OCI-LY7 (cell line): ENCODE measurements around the gene NUDT8. TPM values are rescaled to one million over a fixed set of nuclear protein-coding genes. Genes with fewer than 3 reads are reported as not detected.

ENCODE experiments used
- BruUV-seq: library from RNA; stranded (reverse); fragments of 400-500 nt; replicated peaks from 2 replicates; lab custom pipeline; 2021; lab: Mats Ljungman, UMichigan
- CTCF ChIA-PET: fragments of 300-600 bp; sonication (Branson Sonifier 250); formaldehyde crosslinking; loops from one replicate; lab custom pipeline; 2022; ENCODE audit warnings: antibody characterized with exemption; ENCODE audit not compliant: unreplicated experiment; lab: Charles Lee
- POLR2A ChIA-PET: fragments of 300-600 bp; sonication (Branson Sonifier 250); formaldehyde crosslinking; loops from one replicate; lab custom pipeline; 2022; ENCODE audit warnings: antibody characterized with exemption; lab: Charles Lee
- DNase-seq: peaks from one replicate; pipeline ENCODE4 v3.0.0-alpha.2; 2015; ENCODE audit warnings: low spot score
- H2AFZ ChIP-seq: fragments of 200-600 bp; sonication (generic), shearing (Covaris generic); 2 replicates; pipeline ENCODE4 v1.6.1; 2014; ENCODE audit warnings: mild to moderate bottlenecking, antibody characterized with exemption, low read length, moderate library complexity
- H3K27ac ChIP-seq: fragments of 200-600 bp; sonication (generic); 2 replicates; pipeline ENCODE4 v1.5.1; 2014; ENCODE audit warnings: mixed run types, low read depth, mild to moderate bottlenecking, moderate library complexity, low read length, inconsistent platforms; ENCODE audit not compliant: poor library complexity, severe bottlenecking
- H3K36me3 ChIP-seq: fragments of 200-600 bp; sonication (generic); 2 replicates; pipeline ENCODE4 v1.6.1; 2014; ENCODE audit warnings: mild to moderate bottlenecking, antibody characterized with exemption, low read length, moderate library complexity, mixed read lengths; ENCODE audit not compliant: insufficient read depth
- H3K4me1 ChIP-seq: fragments of 200-600 bp; sonication (generic); 2 replicates; pipeline ENCODE4 v1.5.1; 2014; ENCODE audit warnings: mild to moderate bottlenecking, low read length; ENCODE audit not compliant: insufficient read depth, poor library complexity, severe bottlenecking
- H3K4me2 ChIP-seq: fragments of 200-600 bp; sonication (generic); 2 replicates; pipeline ENCODE4 v1.6.1; 2014; ENCODE audit warnings: mild to moderate bottlenecking, low read length
- H3K4me3 ChIP-seq: fragments of 200-600 bp; sonication (generic); 2 replicates; pipeline ENCODE4 v1.5.1; 2014; ENCODE audit warnings: mild to moderate bottlenecking, low read depth, low read length; ENCODE audit not compliant: poor library complexity, severe bottlenecking
- H3K79me2 ChIP-seq: fragments of 200-600 bp; sonication (generic); 2 replicates; pipeline ENCODE4 v1.6.1; 2016; ENCODE audit warnings: low read depth, mild to moderate bottlenecking, low read length, moderate library complexity, mixed read lengths; ENCODE audit not compliant: insufficient read depth
- H3K9me2 ChIP-seq: fragments of 200-600 bp; sonication (generic); 2 replicates; pipeline ENCODE4 v1.6.1; 2016; ENCODE audit warnings: mild to moderate bottlenecking, low read length, mixed read lengths; ENCODE audit not compliant: insufficient read depth
- H3K9me3 ChIP-seq: fragments of 200-600 bp; sonication (generic); 2 replicates; pipeline ENCODE4 v1.6.1; 2014; ENCODE audit warnings: mild to moderate bottlenecking, mixed run types, low read length, mixed read lengths
- H4K20me1 ChIP-seq: fragments of 200-600 bp; sonication (generic); 2 replicates; pipeline ENCODE4 v1.6.1; 2014; ENCODE audit warnings: mild to moderate bottlenecking, antibody characterized with exemption, low read length, moderate library complexity, mixed read lengths; ENCODE audit not compliant: insufficient read depth
- CTCF ChIP-seq: fragments of 200-600 bp; sonication (generic); conservative IDR thresholded peaks from 2 replicates; pipeline ENCODE4 v1.5.1; 2014; ENCODE audit warnings: mild to moderate bottlenecking, antibody characterized with exemption, low read length, moderate library complexity, mixed read lengths
- EZH2phosphoT487 ChIP-seq: fragments of 200-600 bp; sonication (generic); IDR thresholded peaks from 2 replicates; pipeline ENCODE4 v1.6.1; 2018; ENCODE audit warnings: low read depth, borderline replicate concordance, mild to moderate bottlenecking, mixed run types, antibody characterized with exemption, low read length, moderate library complexity, mixed read lengths
- intact Hi-C: fragments of 100-400 bp; cut with micrococcal nuclease; formaldehyde crosslinking; loops from one replicate; pipeline ENCODE4 v1.10.0; 2022; ENCODE audit not compliant: unreplicated experiment
- total RNA-seq, 2 experiments: library from RNA; depleted of rRNA in 1 of 2; stranded (reverse); fragments of >200 nt in 1 of 2; shearing (Covaris generic) in 1 of 2; gene quantifications; 2 replicates each; pipeline ENCODE4 v1.2.3, GENCODE V29; 2014 to 2022

Gene NUDT8
- total RNA-seq, 2 experiments from 2014 or later: 20.4 to 35.4 TPM

GRCh38 chr11:67674442-67674871, 44.7 kb upstream of the NUDT8 start, which contains the start of gene ALDH3B2:
Gene ALDH3B2 (minus strand): TSS chr11:67674623. CDS start chr11:67666935, 7,688 bp downstream.
- CTCF ChIA-PET: no interaction called here
- Histone ChIP-seq H2AFZ (no peak within 1 kb of the TSS), H3K4me3 (no peak within 1 kb of the TSS), H3K9me3 (no peaks in the 10 kb centered on the region), H3K4me1 (peaks cover 7% of the 10 kb centered on the region), H3K27ac (no peak within 1 kb of the TSS), H4K20me1 (no peaks in the 10 kb centered on the region), H3K79me2 (no peaks in the 10 kb centered on the region), H3K4me2 (no peak within 1 kb of the TSS), H3K36me3 (no peaks in the 10 kb centered on the region), H3K9me2 (no peaks in the 10 kb centered on the region)
- DNase-seq: no peak
- TF ChIP-seq EZH2phosphoT487 (no peak), CTCF (no peak)
- POLR2A ChIA-PET: no interaction called here
- intact Hi-C loops: no loop called here
- no TSS peak for BruUV-seq

- H3K4me3 ChIP-seq: no peak overlapping the region
- H3K9me2 ChIP-seq: no peaks in the 10 kb centered on the region
- no peak overlapping the region for H3K27ac ChIP-seq
- BruUV-seq: no TSS peak
- no peak overlapping the region for H2AFZ ChIP-seq
- ChIA-PET POLR2A (no interaction called here), CTCF (no interaction called here)
- intact Hi-C loops: no loop called here
- H3K79me2 ChIP-seq: peaks cover 5% of the 10 kb centered on the region; the same call in 1 of the 2 replicates
- H3K36me3 ChIP-seq: no peaks in the 10 kb centered on the region
- no peaks in the 10 kb centered on the region for H4K20me1 ChIP-seq
- H3K9me3 ChIP-seq: no peaks in the 10 kb centered on the region
- no peak for DNase-seq
- no peak overlapping the region for H3K4me2 ChIP-seq
- TF ChIP-seq EZH2phosphoT487 (no peak), CTCF (no peak)
- peaks cover 13% of the 10 kb centered on the region for H3K4me1 ChIP-seq
Observed at GRCh38 chr11:67673902-67674301, 44.2 kb upstream of the NUDT8 start.

- no peak overlapping the region for H3K4me2 ChIP-seq
- no peaks in the 10 kb centered on the region for H3K9me3 ChIP-seq
- ChIA-PET POLR2A (no interaction called here), CTCF (no interaction called here)
- H3K27ac ChIP-seq: no peak overlapping the region
- BruUV-seq: no TSS peak
- H3K79me2 ChIP-seq: peaks cover 10% of the 10 kb centered on the region; the same call in 1 of the 2 replicates
- H3K4me3 ChIP-seq: no peak overlapping the region
- intact Hi-C loops: no loop called here
- H4K20me1 ChIP-seq: no peaks in the 10 kb centered on the region
- DNase-seq: no peak
- no peaks in the 10 kb centered on the region for H3K36me3 ChIP-seq
- H3K4me1 ChIP-seq: peaks cover 18% of the 10 kb centered on the region
- no peaks in the 10 kb centered on the region for H3K9me2 ChIP-seq
- no peak for TF ChIP-seq CTCF
- no peak for TF ChIP-seq EZH2phosphoT487
- no peak overlapping the region for H2AFZ ChIP-seq
Observed at GRCh38 chr11:67673358-67673757, 43.6 kb upstream of the NUDT8 start.
